ENCODE results near the gene TRANK1. TPM values are rescaled to one million over a fixed set of nuclear protein-coding genes. Genes with fewer than 3 reads are reported as not detected.
"Not testable (repeated sequence)": the region's sequence is repeated elsewhere in the genome, so short reads cannot be mapped to it uniquely, and the experiment has no call there.

TRANK1 gene
- total RNA-seq, 2 donors from 2014 or later: 9.0 to 20.1 TPM

DNA sequence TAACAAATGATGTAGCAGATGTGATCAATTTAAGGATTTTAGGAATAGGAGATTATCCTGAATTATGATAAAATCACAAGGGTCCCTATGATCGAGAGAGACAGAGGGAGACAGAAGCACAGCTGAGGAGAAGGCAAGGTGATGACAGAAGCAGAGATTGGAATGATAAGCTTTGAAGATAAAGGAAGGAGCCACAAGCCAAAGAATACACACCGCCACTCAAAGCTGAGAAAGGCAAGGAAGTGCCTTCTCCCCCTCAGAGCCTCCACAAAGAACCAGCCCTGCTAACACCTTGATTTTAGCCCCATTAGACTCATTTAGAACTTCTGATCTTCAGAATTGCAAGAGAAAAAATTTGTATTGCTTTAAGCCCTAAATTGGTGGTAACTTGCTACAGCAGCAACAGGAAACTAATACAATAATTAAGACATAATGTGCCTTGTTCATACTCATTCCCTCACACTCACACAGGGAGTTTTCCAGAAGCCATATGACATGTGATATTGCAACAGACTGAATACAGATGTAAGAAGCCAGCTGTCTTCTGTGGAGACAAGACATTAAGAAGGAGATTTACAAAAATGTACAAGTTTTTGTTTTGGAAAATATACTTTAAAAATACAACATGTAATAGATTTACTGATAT is 38.2 kb downstream of the TRANK1 start:
- Mint-ChIP-seq H3K27ac (no peak overlapping the region), H3K9me3 (no peaks in the 10 kb centered on the region), H3K27me3 (ENCODE audit: insufficient read depth) (peaks cover 3% of the 10 kb centered on the region), H3K4me1 (peaks cover 10% of the 10 kb centered on the region), H3K36me3 (ENCODE audit: low read depth) (no peaks in the 10 kb centered on the region), H3K4me3 (no peak overlapping the region)
- Histone ChIP-seq H3K9me3 (ENCODE audit: control insufficient read depth, low read length) (no peaks in the 10 kb centered on the region), H3K27ac (ENCODE audit: low read depth, low read length) (no peak overlapping the region), H3K27me3 (ENCODE audit: control insufficient read depth, insufficient read depth, low read length, poor library complexity, severe bottlenecking) (no peaks in the 10 kb centered on the region), H3K4me3 (ENCODE audit: low read length) (no peak overlapping the region), H3K4me1 (ENCODE audit: control insufficient read depth, insufficient read depth, low read length) (peaks cover 5% of the 10 kb centered on the region), H3K36me3 (ENCODE audit: control insufficient read depth, insufficient read depth, low read length) (no peaks in the 10 kb centered on the region), H3K9ac (ENCODE audit: extremely low read depth, low read length, poor library complexity, severe bottlenecking) (no peak overlapping the region)
- peak; percentile 41 for DNase-seq
- 64 to 80% methylated on average over 1 to 2 of the region's 2 CpGs for WGBS, 2 experiments (ENCODE audit: insufficient coverage in 1 of 2, insufficient read length in 1 of 2)
- TF ChIP-seq, protein P1, sequence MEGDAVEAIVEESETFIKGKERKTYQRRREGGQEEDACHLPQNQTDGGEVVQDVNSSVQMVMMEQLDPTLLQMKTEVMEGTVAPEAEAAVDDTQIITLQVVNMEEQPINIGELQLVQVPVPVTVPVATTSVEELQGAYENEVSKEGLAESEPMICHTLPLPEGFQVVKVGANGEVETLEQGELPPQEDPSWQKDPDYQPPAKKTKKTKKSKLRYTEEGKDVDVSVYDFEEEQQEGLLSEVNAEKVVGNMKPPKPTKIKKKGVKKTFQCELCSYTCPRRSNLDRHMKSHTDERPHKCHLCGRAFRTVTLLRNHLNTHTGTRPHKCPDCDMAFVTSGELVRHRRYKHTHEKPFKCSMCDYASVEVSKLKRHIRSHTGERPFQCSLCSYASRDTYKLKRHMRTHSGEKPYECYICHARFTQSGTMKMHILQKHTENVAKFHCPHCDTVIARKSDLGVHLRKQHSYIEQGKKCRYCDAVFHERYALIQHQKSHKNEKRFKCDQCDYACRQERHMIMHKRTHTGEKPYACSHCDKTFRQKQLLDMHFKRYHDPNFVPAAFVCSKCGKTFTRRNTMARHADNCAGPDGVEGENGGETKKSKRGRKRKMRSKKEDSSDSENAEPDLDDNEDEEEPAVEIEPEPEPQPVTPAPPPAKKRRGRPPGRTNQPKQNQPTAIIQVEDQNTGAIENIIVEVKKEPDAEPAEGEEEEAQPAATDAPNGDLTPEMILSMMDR (conservative IDR thresholded peaks at IDR 0.05): no peak

DNA sequence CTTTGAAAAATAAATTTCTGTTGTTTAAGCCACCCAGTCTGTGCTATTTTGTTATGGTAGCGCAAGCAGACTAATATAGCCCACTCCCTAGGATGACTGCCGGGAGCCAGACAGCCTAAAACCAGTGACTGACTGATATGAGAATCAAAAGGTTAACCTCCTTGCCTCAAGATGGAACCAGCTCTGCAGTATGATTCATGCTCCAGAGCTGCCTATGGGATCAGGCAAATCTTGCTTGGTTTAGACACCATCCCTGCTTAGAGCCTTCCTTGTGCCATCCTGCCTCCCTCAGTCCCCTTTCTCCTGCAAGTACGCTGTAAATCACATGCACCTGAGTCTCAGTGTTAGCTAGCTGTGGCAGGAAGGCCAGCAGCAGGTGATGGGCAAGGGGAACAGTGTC is 39.3 kb downstream of the TRANK1 start:
- Mint-ChIP-seq H3K4me1 (peaks cover 10% of the 10 kb centered on the region), H3K27ac (no peak overlapping the region), H3K36me3 (ENCODE audit: low read depth) (no peaks in the 10 kb centered on the region), H3K27me3 (ENCODE audit: insufficient read depth) (peaks cover 3% of the 10 kb centered on the region), H3K4me3 (no peak overlapping the region), H3K9me3 (no peaks in the 10 kb centered on the region)
- peak; percentile 27 for DNase-seq
- Histone ChIP-seq H3K27ac (ENCODE audit: low read depth, low read length) (no peak overlapping the region), H3K27me3 (ENCODE audit: control insufficient read depth, insufficient read depth, low read length, poor library complexity, severe bottlenecking) (no peaks in the 10 kb centered on the region), H3K9me3 (ENCODE audit: control insufficient read depth, low read length) (no peaks in the 10 kb centered on the region), H3K9ac (ENCODE audit: extremely low read depth, low read length, poor library complexity, severe bottlenecking) (no peak overlapping the region), H3K4me3 (ENCODE audit: low read length) (no peak overlapping the region), H3K36me3 (ENCODE audit: control insufficient read depth, insufficient read depth, low read length) (no peaks in the 10 kb centered on the region), H3K4me1 (ENCODE audit: control insufficient read depth, insufficient read depth, low read length) (peaks cover 5% of the 10 kb centered on the region)
- TF ChIP-seq, protein P1 (conservative IDR thresholded peaks at IDR 0.05): no peak
- WGBS, 2 experiments (ENCODE audit: insufficient coverage in 1 of 2, insufficient read length in 1 of 2): 82 to 96% methylated on average over 2 to 3 of the region's 3 CpGs

DNA sequence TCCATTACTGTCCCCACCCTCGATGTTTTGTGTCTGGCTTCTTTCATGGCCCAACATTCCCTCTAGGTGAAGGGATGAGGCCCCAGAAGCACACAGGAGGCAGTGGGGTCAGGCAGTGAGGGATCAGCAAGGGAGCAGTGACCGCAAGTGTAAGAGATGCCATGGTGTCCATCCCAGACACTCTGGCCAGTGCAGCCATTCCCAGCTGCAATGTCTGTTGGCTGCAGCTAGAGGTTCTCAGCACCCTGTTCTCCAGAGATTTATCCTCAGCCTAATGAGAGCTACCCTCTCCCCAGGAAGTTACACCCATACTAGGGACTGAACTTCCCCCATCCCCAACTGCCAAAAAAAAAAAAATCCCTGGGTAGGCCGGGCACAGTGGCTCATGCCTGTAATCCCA is 40.2 kb downstream of the TRANK1 start:
- Histone ChIP-seq H3K27me3 (ENCODE audit: control insufficient read depth, insufficient read depth, low read length, poor library complexity, severe bottlenecking) (no peaks in the 10 kb centered on the region), H3K9ac (ENCODE audit: extremely low read depth, low read length, poor library complexity, severe bottlenecking) (no peak overlapping the region), H3K27ac (ENCODE audit: low read depth, low read length) (no peak overlapping the region), H3K36me3 (ENCODE audit: control insufficient read depth, insufficient read depth, low read length) (no peaks in the 10 kb centered on the region), H3K9me3 (ENCODE audit: control insufficient read depth, low read length) (no peaks in the 10 kb centered on the region), H3K4me1 (ENCODE audit: control insufficient read depth, insufficient read depth, low read length) (peaks cover 5% of the 10 kb centered on the region), H3K4me3 (ENCODE audit: low read length) (no peak overlapping the region)
- no peaks in the 10 kb centered on the region for H3K36me3 Mint-ChIP-seq (ENCODE audit: low read depth)
- peaks cover 3% of the 10 kb centered on the region for H3K27me3 Mint-ChIP-seq (ENCODE audit: insufficient read depth)
- no peak overlapping the region for H3K27ac Mint-ChIP-seq
- peak; percentile 64 for DNase-seq
- TF ChIP-seq, protein P1 (conservative IDR thresholded peaks at IDR 0.05): peak; percentile 73
- no peak overlapping the region for H3K4me3 Mint-ChIP-seq
- H3K4me1 Mint-ChIP-seq: peaks cover 10% of the 10 kb centered on the region
- H3K9me3 Mint-ChIP-seq: no peaks in the 10 kb centered on the region
- 83 to 100% methylated on average over 1 to 3 of the region's 3 CpGs for WGBS, 2 experiments (ENCODE audit: insufficient coverage in 1 of 2, insufficient read length in 1 of 2)

DNA sequence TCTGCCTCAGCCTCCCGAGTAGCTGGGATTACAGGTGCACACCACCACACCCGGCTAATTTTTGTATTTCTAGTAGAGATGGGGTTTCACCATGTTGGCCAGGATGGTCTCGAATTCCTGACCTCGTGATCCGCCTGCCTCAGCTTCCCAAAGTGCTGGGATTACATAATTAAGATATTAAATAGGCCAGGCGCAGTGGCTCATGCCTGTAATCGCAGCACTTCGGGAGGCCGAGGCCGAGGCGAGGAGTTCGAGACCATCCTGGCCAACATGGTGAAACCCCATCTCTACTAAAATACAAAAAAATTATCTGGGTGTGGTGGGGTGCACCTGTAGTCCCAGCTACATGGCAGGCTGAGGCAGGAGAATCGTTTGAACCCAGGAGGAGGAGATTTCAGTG is 40.8 kb downstream of the TRANK1 start:
- not testable (repeated sequence) for DNase-seq; H3K9me3 ChIP-seq (ENCODE audit: control insufficient read depth, low read length); H3K36me3 Mint-ChIP-seq (ENCODE audit: low read depth); H3K27me3 ChIP-seq (ENCODE audit: control insufficient read depth, insufficient read depth, low read length, poor library complexity, severe bottlenecking); H3K27ac ChIP-seq (ENCODE audit: low read depth, low read length); H3K4me3 ChIP-seq (ENCODE audit: low read length); H3K4me3 Mint-ChIP-seq; H3K9me3 Mint-ChIP-seq; H3K27me3 Mint-ChIP-seq (ENCODE audit: insufficient read depth); H3K4me1 ChIP-seq (ENCODE audit: control insufficient read depth, insufficient read depth, low read length); H3K36me3 ChIP-seq (ENCODE audit: control insufficient read depth, insufficient read depth, low read length); H3K27ac Mint-ChIP-seq; H3K9ac ChIP-seq (ENCODE audit: extremely low read depth, low read length, poor library complexity, severe bottlenecking)
- peaks cover 10% of the 10 kb centered on the region for H3K4me1 Mint-ChIP-seq
- 84 to 86% methylated on average over 3 to 13 of the region's 13 CpGs for whole genome bisulfite sequencing, 2 experiments (ENCODE audit: insufficient coverage in 1 of 2, insufficient read length in 1 of 2)
